Fibroblast of gingiva (primary cell): ENCODE results near the gene TAF1B.

Source experiments
- DNase-seq: peaks from one replicate; pipeline ENCODE4 v3.0.0-alpha.2; 2011; ENCODE audit warnings: low read depth

Gene TAF1B

GRCh38 chr2:9843229-9844035 is at the start of gene TAF1B:
TAF1B (plus strand) TSS chr2:9843474; CDS start chr2:9843542, 68 bp downstream.
- DNase-seq = peak; percentile 88

- DNase-seq = no peak
These were observed 49.2 kb upstream of the TAF1B start for GRCh38 chr2:9793918-9794717.

- no peak for DNase-seq
These were observed 48.2 kb upstream of the TAF1B start for GRCh38 chr2:9795071-9795470.

GRCh38 chr2:9796056-9797010 is 46.9 kb upstream of the TAF1B start:
- no peak for DNase-seq

GRCh38 chr2:9797086-9797485 is 46.2 kb upstream of the TAF1B start:
- DNase-seq = no peak

GRCh38 chr2:9797681-9798556 is 45.4 kb upstream of the TAF1B start:
- no peak for DNase-seq

- no peak for DNase-seq
These were observed 44.2 kb upstream of the TAF1B start for GRCh38 chr2:9799011-9799596.

- DNase-seq = peak; percentile 66
These were observed 43.3 kb upstream of the TAF1B start for GRCh38 chr2:9799729-9800632.

GRCh38 chr2:9800639-9800974 is 42.7 kb upstream of the TAF1B start:
- DNase-seq = no peak

GRCh38 chr2:9800975-9801726 is 42.1 kb upstream of the TAF1B start:
- peak; percentile 20 for DNase-seq

GRCh38 chr2:9802576-9802993 is 40.7 kb upstream of the TAF1B start:
- no peak for DNase-seq

GRCh38 chr2:9803023-9803805 is 40.1 kb upstream of the TAF1B start:
- DNase-seq = no peak

- DNase-seq = peak; percentile 67
These were observed 37.6 kb upstream of the TAF1B start for GRCh38 chr2:9805435-9806297.

GRCh38 chr2:9806298-9806610 is 37.0 kb upstream of the TAF1B start:
- no peak for DNase-seq

GRCh38 chr2:9806656-9807055 is 36.6 kb upstream of the TAF1B start:
- DNase-seq = no peak

- DNase-seq = no peak
These were observed 36.2 kb upstream of the TAF1B start for GRCh38 chr2:9807056-9807455.

- no peak for DNase-seq
These were observed 35.5 kb upstream of the TAF1B start for GRCh38 chr2:9807555-9808305.
